Activated CD8-positive, alpha-beta memory T cell treated with anti-CD3 and anti-CD28 coated beads for 4 hours (primary cell): ENCODE data around the gene E2F6.

Experiments
- DNase-seq, 2 donors: peaks; one replicate each; pipeline ENCODE4 v3.0.0-alpha.2; 2020; ENCODE audit warnings: low read depth in 2 of 2

E2F6 gene

GRCh38 chr2:11457935-11458334 lies 8.0 kb downstream of the E2F6 start:
- no peak for DNase-seq

- no peak for DNase-seq
These were observed 9.7 kb downstream of the E2F6 start for GRCh38 chr2:11456251-11456650.

GRCh38 chr2:11454824-11455223 lies 11.1 kb downstream of the E2F6 start:
- no peak for DNase-seq

- no peak for DNase-seq
These were observed 15.2 kb downstream of the E2F6 start for GRCh38 chr2:11450791-11451190.

- no peak for DNase-seq
These were observed 19.2 kb downstream of the E2F6 start for GRCh38 chr2:11446733-11447248.

GRCh38 chr2:11444737-11445136 lies 21.2 kb downstream of the E2F6 start:
- DNase-seq: no peak

GRCh38 chr2:11438555-11439080 lies 27.3 kb downstream of the E2F6 start:
- DNase-seq: no peak

GRCh38 chr2:11437602-11438001 lies 28.4 kb downstream of the E2F6 start:
- no peak for DNase-seq

- no peak for DNase-seq
These were observed 30.9 kb downstream of the E2F6 start for GRCh38 chr2:11435036-11435435.

GRCh38 chr2:11434443-11434842 lies 31.5 kb downstream of the E2F6 start:
- DNase-seq: no peak

GRCh38 chr2:11433822-11434221 lies 32.1 kb downstream of the E2F6 start:
- no peak for DNase-seq

- DNase-seq: no peak
These were observed 35.2 kb downstream of the E2F6 start for GRCh38 chr2:11430729-11431128.

GRCh38 chr2:11427224-11427623 lies 38.7 kb downstream of the E2F6 start:
- no peak for DNase-seq

- no peak for DNase-seq
These were observed 43.0 kb downstream of the E2F6 start for GRCh38 chr2:11422901-11423435.

- no peak for DNase-seq
These were observed 43.5 kb downstream of the E2F6 start for GRCh38 chr2:11422491-11422865.

GRCh38 chr2:11421863-11422490 lies 44.0 kb downstream of the E2F6 start:
- no peak for DNase-seq

GRCh38 chr2:11420671-11421070 lies 45.3 kb downstream of the E2F6 start:
- DNase-seq: no peak

GRCh38 chr2:11420190-11420589 lies 45.8 kb downstream of the E2F6 start:
- DNase-seq: no peak

GRCh38 chr2:11419781-11420180 lies 46.2 kb downstream of the E2F6 start:
- no peak for DNase-seq

- no peak for DNase-seq
These were observed 47.9 kb downstream of the E2F6 start for GRCh38 chr2:11417946-11418585.

- no peak for DNase-seq
These were observed 49.0 kb downstream of the E2F6 start for GRCh38 chr2:11416931-11417330.

- no peak for DNase-seq
These were observed 49.8 kb downstream of the E2F6 start for GRCh38 chr2:11416186-11416585.
